Neural crest cell (in vitro differentiated cells): Measurements from ENCODE around the gene TMEM140. TPM values are rescaled to one million over a fixed set of nuclear protein-coding genes. Genes with fewer than 3 reads are reported as not detected.

Source experiments
- DNase-seq: peaks from one replicate; pipeline ENCODE4 v3.0.0; 2021; ENCODE audit warnings: low read depth, mixed read lengths, low spot score
- H3K27ac Mint-ChIP-seq: one replicate; pipeline ENCODE4 v1.8.0; 2021; ENCODE audit warnings: mild to moderate bottlenecking, mixed read lengths; ENCODE audit not compliant: unreplicated experiment
- H3K27me3 Mint-ChIP-seq: 2 replicates; pipeline ENCODE4 v1.8.0; 2021; ENCODE audit warnings: low read depth, mild to moderate bottlenecking, mixed read lengths
- H3K36me3 Mint-ChIP-seq: 2 replicates; pipeline ENCODE4 v1.8.0; 2021; ENCODE audit warnings: low read depth, mild to moderate bottlenecking, mixed read lengths
- H3K4me1 Mint-ChIP-seq: 2 replicates; pipeline ENCODE4 v1.8.0; 2021; ENCODE audit warnings: mixed read lengths
- H3K4me3 Mint-ChIP-seq: one replicate; pipeline ENCODE4 v1.8.0; 2021; ENCODE audit warnings: mild to moderate bottlenecking, mixed read lengths
- H3K9me3 Mint-ChIP-seq: 2 replicates; pipeline ENCODE4 v1.8.0; 2021; ENCODE audit warnings: mixed read lengths
- total RNA-seq: library from RNA; stranded (reverse); gene quantifications from 2 replicates; pipeline ENCODE4 v1.2.1, GENCODE V29; 2021
- TF ChIP-seq, protein P1 (sequence below): fragments of 200-600 bp; sonication (generic); conservative IDR thresholded peaks from 2 replicates; pipeline ENCODE4 v1.5.0; 2021; ENCODE audit warnings: antibody characterized with exemption, mild to moderate bottlenecking

TMEM140 gene
- total RNA-seq, 1 donor from 2014 or later, result 0.12 TPM

DNA sequence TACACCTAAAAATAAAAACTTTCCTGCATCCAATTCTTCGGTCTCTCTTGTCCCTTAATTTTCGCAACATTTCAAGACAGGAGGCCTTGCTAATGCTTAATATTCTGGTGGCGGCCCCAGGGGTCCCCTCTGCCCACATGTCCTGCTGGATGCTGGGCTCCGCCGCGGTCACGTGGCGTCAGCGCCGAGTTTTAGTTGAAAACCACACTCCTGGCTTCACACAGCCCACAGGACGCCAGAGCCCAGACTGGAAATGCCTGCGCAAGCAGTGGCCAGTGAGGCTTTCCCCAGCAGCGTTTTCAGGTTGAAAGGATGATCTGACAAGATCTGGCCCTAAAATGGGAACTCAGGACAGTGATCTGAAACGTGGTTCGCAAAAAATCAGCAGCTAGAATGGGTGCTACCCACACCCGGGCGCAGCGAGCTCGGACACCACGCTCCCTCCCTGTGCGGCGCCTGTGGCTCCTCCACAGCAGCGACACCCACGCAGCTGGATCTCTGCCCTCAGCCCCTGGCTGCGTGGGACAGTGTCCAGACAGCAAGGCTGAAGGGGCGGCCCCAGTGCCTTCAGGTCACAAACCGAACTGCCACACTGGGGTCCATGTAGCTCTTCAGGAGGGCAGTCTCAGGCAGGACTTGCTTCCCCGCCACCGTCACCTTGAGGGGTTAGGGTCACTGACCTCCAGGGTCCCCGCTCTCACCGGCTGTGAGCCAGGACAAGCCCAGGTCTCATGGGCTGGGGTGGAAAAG is 34.2 kb downstream of the TMEM140 start:
- H3K36me3 Mint-ChIP-seq, result peaks cover 51% of the 10 kb centered on the region
- peaks cover 5% of the 10 kb centered on the region for H3K4me1 Mint-ChIP-seq
- no peak overlapping the region for H3K4me3 Mint-ChIP-seq
- no peak overlapping the region for H3K27ac Mint-ChIP-seq
- peaks cover 18% of the 10 kb centered on the region for H3K9me3 Mint-ChIP-seq
- DNase-seq, result no peak
- TF ChIP-seq, protein P1, sequence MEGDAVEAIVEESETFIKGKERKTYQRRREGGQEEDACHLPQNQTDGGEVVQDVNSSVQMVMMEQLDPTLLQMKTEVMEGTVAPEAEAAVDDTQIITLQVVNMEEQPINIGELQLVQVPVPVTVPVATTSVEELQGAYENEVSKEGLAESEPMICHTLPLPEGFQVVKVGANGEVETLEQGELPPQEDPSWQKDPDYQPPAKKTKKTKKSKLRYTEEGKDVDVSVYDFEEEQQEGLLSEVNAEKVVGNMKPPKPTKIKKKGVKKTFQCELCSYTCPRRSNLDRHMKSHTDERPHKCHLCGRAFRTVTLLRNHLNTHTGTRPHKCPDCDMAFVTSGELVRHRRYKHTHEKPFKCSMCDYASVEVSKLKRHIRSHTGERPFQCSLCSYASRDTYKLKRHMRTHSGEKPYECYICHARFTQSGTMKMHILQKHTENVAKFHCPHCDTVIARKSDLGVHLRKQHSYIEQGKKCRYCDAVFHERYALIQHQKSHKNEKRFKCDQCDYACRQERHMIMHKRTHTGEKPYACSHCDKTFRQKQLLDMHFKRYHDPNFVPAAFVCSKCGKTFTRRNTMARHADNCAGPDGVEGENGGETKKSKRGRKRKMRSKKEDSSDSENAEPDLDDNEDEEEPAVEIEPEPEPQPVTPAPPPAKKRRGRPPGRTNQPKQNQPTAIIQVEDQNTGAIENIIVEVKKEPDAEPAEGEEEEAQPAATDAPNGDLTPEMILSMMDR, result no peak
- H3K27me3 Mint-ChIP-seq, result no peaks in the 10 kb centered on the region

DNA sequence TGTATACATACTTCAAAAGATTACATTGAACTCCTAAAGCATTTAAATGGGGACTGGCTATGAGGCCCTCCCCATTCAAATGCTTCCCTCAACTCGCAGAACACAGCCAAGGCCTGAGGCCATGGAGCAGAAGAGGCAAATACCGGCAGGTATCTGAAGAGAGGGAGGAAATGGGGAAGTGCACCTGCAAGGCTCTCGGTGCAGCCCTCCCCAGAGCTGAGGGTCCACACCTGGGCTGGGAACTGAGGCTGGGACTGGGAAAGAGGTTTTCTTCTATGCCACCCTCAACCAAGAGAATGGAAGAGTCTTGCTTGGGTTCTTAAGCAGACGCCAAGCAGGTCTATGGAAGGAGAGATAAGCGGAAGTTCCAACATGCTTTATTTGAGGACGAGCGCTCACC is 35.6 kb downstream of the TMEM140 start:
- H3K9me3 Mint-ChIP-seq, result peaks cover 18% of the 10 kb centered on the region
- TF ChIP-seq, protein P1, result no peak
- H3K4me1 Mint-ChIP-seq, result no peaks in the 10 kb centered on the region
- peaks cover 51% of the 10 kb centered on the region for H3K36me3 Mint-ChIP-seq
- H3K4me3 Mint-ChIP-seq, result no peak overlapping the region
- DNase-seq, result no peak
- H3K27ac Mint-ChIP-seq, result no peak overlapping the region
- no peaks in the 10 kb centered on the region for H3K27me3 Mint-ChIP-seq

DNA sequence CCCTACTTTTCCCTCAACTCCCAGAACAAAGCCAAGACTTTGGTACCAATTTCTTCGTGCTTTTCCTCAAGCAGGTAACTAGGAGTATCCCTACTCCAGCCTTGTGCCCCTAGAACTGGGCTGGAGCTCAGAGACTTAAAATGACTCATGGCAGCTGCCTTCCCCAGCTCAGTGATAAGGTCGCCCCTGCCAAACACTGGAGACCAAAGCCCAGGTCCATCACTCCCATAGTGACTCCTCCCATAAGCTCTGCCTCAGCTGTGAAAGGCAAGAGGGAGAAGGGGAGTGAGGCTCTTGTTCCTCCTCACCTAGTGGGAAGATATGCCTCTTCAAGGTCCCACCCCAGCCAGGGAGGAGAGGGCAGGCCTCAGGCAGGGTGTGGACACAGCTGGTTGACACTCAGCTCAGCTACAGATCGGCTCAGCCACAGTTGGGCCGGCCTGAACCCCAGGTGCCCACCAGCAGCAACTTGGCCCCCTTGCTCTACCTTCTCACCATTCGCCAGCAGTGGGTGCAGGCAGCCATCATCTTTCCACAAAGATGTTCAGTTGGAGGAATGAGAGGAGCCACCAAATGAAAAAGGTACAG is 36.5 kb downstream of the TMEM140 start:
- TF ChIP-seq, protein P1, result no peak
- no peak overlapping the region for H3K27ac Mint-ChIP-seq

DNA sequence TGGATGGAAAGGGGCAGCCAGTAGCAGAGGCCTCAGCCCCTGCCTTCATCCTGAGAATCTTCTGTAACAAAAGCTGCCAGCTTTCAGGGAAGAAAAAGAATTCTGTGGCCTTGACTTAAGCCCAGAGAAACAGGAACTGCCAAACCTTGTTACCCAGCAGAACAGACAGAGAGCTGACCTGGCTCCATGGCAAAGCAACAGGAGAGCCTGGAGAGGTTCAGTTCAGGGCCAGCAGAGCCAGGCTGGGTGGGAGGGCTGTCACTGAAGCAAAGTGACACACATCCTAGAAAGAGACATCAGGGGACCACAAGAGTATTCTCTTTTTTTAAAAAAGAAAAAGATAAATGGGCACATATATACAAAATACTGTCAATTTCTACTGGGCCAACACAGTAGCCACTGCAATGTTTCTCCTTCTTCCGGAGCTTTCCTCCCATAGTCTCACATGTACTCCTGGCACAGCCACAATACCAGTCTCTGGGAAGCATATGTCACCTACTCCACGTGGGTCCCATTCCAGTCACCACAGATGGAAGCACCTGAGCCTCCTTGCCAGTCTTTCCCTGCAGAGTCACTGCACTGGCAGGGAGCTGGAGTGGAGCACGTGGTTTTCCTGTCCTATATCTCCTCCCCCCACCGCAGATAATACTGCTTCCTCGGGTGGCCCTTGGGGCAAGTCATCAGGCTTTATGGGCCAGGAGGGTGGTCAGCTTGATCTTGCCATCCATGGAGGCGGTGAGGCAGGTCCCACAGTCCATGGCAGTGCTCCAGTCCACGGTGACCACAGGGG is 37.8 kb downstream of the TMEM140 start:
- Mint-ChIP-seq H3K27me3 (no peaks in the 10 kb centered on the region), H3K36me3 (peaks cover 35% of the 10 kb centered on the region), H3K9me3 (peaks cover 12% of the 10 kb centered on the region), H3K4me1 (no peaks in the 10 kb centered on the region), H3K4me3 (no peak overlapping the region), H3K27ac (no peak overlapping the region)
- no peak for DNase-seq
- TF ChIP-seq, protein P1, result no peak

More for the DNA sequence above, 36.5 kb downstream of the TMEM140 start:
- Mint-ChIP-seq H3K27me3 (no peaks in the 10 kb centered on the region), H3K4me3 (no peak overlapping the region), H3K4me1 (no peaks in the 10 kb centered on the region), H3K9me3 (peaks cover 18% of the 10 kb centered on the region), H3K36me3 (peaks cover 44% of the 10 kb centered on the region)
- DNase-seq, result no peak

DNA sequence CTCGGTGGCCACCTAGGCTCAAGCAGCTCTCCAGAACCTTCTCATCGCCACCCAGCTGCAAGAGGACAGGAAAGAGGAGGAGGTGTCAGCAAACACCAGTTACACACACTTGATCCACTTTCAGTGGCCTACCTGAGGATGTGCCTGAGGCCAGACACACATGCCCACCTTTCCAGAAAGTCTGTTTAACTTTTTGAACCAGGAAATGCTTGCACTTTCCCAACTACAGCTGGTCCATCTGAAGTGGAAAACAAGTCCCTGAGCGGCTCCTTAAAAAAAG is 38.3 kb downstream of the TMEM140 start:
- no peaks in the 10 kb centered on the region for H3K27me3 Mint-ChIP-seq
- H3K27ac Mint-ChIP-seq, result no peak overlapping the region
- TF ChIP-seq, protein P1, result no peak
- DNase-seq, result no peak
- H3K36me3 Mint-ChIP-seq, result peaks cover 33% of the 10 kb centered on the region
- no peak overlapping the region for H3K4me3 Mint-ChIP-seq
- H3K4me1 Mint-ChIP-seq, result no peaks in the 10 kb centered on the region
- peaks cover 10% of the 10 kb centered on the region for H3K9me3 Mint-ChIP-seq
